ENCODE results near the gene STAG3. TPM values are rescaled to one million over a fixed set of nuclear protein-coding genes. Genes with fewer than 3 reads are reported as not detected.

Gene STAG3
- total and polyA plus RNA-seq, 9 of the 15 experiments (the other 6 are each of a cell fraction or from before 2014, with no cell fraction given): 0.54 to 2.5 (median 1.7) TPM

DNA sequence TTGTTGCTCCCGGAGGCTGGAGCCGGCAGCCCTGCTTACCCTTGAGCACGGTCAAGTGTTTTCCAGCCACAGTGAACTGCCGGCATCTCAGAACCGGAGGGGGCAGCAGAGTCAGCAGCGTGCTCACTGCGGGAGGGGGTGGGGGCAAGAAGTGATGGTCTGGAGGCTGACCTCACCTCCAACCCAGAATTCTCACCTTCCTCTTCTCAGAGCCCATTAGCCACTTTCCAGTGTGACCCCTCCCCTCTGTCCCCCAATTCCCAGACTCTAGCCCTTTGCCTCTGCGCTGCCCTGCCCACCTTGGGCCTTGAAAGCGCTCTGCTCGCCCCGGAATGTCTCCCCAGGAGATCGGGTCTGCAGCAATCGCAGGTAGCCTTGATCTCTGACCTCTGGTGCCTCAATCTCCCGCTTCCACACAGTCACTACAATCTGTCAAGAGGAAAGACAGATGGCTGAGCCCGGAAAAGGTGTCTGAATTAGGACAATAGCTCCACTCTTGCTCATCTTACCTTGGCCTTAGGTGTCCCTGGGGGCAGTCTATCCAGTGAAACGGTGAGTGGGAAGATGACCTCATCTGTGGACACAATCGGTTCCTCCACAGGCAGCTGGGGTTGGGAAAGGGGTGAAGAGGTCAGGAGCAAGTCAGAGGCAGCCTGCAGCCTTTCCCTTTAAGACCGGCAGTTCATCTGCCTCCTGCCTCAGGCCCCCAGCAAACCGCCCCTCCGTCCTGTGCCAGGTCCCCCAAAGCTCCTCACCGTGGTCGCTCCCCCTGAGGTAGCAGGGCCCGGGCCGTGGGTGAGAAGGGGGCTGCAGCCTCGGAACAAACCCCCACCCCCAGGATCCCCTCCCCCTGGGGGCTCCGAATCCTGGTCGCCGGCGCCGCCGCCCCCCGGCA lies 20.1 kb upstream of the STAG3 start (continued):
- TF ChIP-seq TAL1 (IDR thresholded peaks at IDR 0.05) (0 out of 2 replicates have a peak, but pooled peaks have one; percentile 37), ESRRA (IDR thresholded peaks at IDR 0.05; ENCODE audit: borderline replicate concordance, low read depth) (peak; percentile 76; the same call in 1 of the 2 replicates), MTA1 (IDR thresholded peaks at IDR 0.05; ENCODE audit: borderline replicate concordance) (peak; percentile 74), SMARCC2 (IDR thresholded peaks at IDR 0.05; ENCODE audit: low read depth) (peak; percentile 47; the same call in 1 of the 2 replicates), BHLHE40 (IDR thresholded peaks at IDR 0.05; ENCODE audit: low read length) (peak; percentile 29; the same call in 1 of the 2 replicates), MEIS2 (IDR thresholded peaks at IDR 0.05; ENCODE audit: partially characterized antibody) (peak; percentile 72), SMARCE1 (IDR thresholded peaks at IDR 0.05) (peak; percentile 69; the same call in 1 of the 2 replicates), CEBPZ (IDR thresholded peaks at IDR 0.05; ENCODE audit: borderline replicate concordance, low read depth, low read length) (no peak), ZNF134 (CRISPR knock-in tag; conservative IDR thresholded peaks at IDR 0.05) (no peak), CREB1 (IDR thresholded peaks at IDR 0.05) (no peak), CREB1 (CRISPR knock-in tag; IDR thresholded peaks at IDR 0.05) (0 out of 2 replicates have a peak, but pooled peaks have one; percentile 20), FOXK2 (conservative IDR thresholded peaks at IDR 0.05 in 1 of 2, IDR thresholded peaks at IDR 0.05 in 1 of 2; ENCODE audit: low read depth in 2 of 2) (peak; percentile 13 to 21; a peak in 2 of 4 replicates), CXXC5 (CRISPR knock-in tag; IDR thresholded peaks at IDR 0.05) (peak; percentile 47; the same call in 1 of the 2 replicates), ZC3H4 (CRISPR knock-in tag; IDR thresholded peaks at IDR 0.05; ENCODE audit: borderline replicate concordance) (peak; percentile 6; the same call in 1 of the 2 replicates), SIN3A (IDR thresholded peaks at IDR 0.05; ENCODE audit: borderline replicate concordance in 2 of 2, control insufficient read depth in 1 of 2, low read depth in 2 of 2, low read length in 2 of 2) (peak in 1 of 2 experiments; percentile 58; a peak in 1 of 4 replicates), GATA2 (CRISPR knock-in tag; IDR thresholded peaks at IDR 0.05) (no peak), CREM (IDR thresholded peaks at IDR 0.05; ENCODE audit: low read depth) (peak; percentile 47), RAD21 (CRISPR knock-in tag; conservative IDR thresholded peaks at IDR 0.05 in 1 of 2, IDR thresholded peaks at IDR 0.05 in 1 of 2) (peak; percentile 8 to 40; a peak in 2 of 4 replicates), ZNF232 (CRISPR knock-in tag; IDR thresholded peaks at IDR 0.05) (peak; percentile 90)
- TF ChIP-seq, protein P1, sequence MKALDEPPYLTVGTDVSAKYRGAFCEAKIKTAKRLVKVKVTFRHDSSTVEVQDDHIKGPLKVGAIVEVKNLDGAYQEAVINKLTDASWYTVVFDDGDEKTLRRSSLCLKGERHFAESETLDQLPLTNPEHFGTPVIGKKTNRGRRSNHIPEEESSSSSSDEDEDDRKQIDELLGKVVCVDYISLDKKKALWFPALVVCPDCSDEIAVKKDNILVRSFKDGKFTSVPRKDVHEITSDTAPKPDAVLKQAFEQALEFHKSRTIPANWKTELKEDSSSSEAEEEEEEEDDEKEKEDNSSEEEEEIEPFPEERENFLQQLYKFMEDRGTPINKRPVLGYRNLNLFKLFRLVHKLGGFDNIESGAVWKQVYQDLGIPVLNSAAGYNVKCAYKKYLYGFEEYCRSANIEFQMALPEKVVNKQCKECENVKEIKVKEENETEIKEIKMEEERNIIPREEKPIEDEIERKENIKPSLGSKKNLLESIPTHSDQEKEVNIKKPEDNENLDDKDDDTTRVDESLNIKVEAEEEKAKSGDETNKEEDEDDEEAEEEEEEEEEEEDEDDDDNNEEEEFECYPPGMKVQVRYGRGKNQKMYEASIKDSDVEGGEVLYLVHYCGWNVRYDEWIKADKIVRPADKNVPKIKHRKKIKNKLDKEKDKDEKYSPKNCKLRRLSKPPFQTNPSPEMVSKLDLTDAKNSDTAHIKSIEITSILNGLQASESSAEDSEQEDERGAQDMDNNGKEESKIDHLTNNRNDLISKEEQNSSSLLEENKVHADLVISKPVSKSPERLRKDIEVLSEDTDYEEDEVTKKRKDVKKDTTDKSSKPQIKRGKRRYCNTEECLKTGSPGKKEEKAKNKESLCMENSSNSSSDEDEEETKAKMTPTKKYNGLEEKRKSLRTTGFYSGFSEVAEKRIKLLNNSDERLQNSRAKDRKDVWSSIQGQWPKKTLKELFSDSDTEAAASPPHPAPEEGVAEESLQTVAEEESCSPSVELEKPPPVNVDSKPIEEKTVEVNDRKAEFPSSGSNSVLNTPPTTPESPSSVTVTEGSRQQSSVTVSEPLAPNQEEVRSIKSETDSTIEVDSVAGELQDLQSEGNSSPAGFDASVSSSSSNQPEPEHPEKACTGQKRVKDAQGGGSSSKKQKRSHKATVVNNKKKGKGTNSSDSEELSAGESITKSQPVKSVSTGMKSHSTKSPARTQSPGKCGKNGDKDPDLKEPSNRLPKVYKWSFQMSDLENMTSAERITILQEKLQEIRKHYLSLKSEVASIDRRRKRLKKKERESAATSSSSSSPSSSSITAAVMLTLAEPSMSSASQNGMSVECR (CRISPR knock-in tag; IDR thresholded peaks at IDR 0.05): peak; percentile 66; the same call in 1 of the 2 replicates

Data from K562 (cell line).